ENCODE data around the gene WDR64. TPM values are rescaled to one million over a fixed set of nuclear protein-coding genes. Genes with fewer than 3 reads are reported as not detected.

The WDR64 gene
- total RNA-seq, 4 donors from 2014 or later = not detected

DNA sequence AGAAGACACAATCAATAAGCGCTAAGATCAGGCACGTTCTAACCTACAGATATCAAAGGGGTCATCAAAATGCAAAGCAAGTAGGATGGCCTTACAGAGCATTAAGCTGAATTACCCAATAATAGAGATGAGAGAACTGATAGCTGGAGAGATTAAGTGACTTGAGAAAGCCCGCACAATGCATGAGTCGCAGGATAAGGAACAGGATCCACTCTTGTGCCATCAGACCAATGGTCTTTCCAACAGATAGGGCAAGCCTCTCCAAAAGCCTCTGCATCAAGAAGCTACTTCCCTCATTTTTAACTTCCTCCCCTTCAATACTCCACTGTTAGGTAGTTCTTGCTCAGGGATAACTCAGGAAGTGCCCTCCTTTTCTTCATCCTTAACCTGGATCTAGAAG lies 14.5 kb upstream of the WDR64 start:
- TF ChIP-seq, protein P1, sequence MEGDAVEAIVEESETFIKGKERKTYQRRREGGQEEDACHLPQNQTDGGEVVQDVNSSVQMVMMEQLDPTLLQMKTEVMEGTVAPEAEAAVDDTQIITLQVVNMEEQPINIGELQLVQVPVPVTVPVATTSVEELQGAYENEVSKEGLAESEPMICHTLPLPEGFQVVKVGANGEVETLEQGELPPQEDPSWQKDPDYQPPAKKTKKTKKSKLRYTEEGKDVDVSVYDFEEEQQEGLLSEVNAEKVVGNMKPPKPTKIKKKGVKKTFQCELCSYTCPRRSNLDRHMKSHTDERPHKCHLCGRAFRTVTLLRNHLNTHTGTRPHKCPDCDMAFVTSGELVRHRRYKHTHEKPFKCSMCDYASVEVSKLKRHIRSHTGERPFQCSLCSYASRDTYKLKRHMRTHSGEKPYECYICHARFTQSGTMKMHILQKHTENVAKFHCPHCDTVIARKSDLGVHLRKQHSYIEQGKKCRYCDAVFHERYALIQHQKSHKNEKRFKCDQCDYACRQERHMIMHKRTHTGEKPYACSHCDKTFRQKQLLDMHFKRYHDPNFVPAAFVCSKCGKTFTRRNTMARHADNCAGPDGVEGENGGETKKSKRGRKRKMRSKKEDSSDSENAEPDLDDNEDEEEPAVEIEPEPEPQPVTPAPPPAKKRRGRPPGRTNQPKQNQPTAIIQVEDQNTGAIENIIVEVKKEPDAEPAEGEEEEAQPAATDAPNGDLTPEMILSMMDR (IDR thresholded peaks at IDR 0.05) = no peak
- TF ChIP-seq EP300 (IDR thresholded peaks at IDR 0.05) = no peak
- no peak for TF ChIP-seq POLR2A (IDR thresholded peaks at IDR 0.05)
- no peak for TF ChIP-seq POLR2AphosphoS5 (IDR thresholded peaks at IDR 0.05)
- Histone ChIP-seq H3K4me3 (no peak overlapping the region), H3K27me3 (no peaks in the 10 kb centered on the region), H3K4me1 (peaks cover 40% of the 10 kb centered on the region), H3K27ac (no peak overlapping the region), H3K9me3 (no peaks in the 10 kb centered on the region), H3K36me3 (no peaks in the 10 kb centered on the region)
- DNase-seq (ENCODE audit: low spot score in 2 of 2) = no peak
- WGBS = 58% methylated on average over 4 of the region's 4 CpGs

DNA sequence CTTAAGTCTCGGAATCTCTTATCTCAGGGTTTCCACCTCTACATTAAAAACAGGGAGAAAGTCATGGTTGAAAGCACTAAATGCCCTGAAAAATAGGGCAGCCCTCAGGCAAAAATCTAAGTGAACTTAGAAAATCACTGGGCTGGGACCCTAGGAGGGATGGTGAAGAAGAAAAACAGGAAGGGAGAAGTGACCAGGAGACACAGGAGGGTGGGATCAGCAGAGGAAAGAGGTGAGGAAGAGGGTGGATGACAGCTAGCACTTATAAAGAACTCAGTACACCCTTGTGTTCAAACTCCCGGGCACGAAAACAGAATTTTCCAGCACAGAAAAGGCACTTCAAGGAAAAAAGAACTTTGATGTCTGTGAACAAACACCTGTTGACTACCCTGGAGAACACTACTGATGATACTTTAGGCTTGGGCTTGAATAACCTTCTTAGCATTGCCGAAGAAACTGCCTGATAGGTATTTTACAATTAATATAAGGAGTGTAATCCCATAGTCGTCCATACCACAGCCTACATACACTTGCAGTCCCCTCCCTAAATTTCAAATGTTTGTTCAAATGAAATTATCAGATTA lies 13.9 kb upstream of the WDR64 start:
- H3K4me1 ChIP-seq = peaks cover 40% of the 10 kb centered on the region
- H3K27ac ChIP-seq = no peak overlapping the region
- no peak overlapping the region for H3K4me3 ChIP-seq
- H3K27me3 ChIP-seq = no peaks in the 10 kb centered on the region
- DNase-seq (ENCODE audit: low spot score in 2 of 2) = no peak
- no peaks in the 10 kb centered on the region for H3K9me3 ChIP-seq
- TF ChIP-seq EP300 (IDR thresholded peaks at IDR 0.05) = no peak
- no peak for TF ChIP-seq POLR2A (IDR thresholded peaks at IDR 0.05)
- no peak for TF ChIP-seq POLR2AphosphoS5 (IDR thresholded peaks at IDR 0.05)
- TF ChIP-seq, protein P1 (IDR thresholded peaks at IDR 0.05) = no peak
- WGBS = 64% methylated on average over 5 of the region's 5 CpGs
- H3K36me3 ChIP-seq = no peaks in the 10 kb centered on the region

DNA sequence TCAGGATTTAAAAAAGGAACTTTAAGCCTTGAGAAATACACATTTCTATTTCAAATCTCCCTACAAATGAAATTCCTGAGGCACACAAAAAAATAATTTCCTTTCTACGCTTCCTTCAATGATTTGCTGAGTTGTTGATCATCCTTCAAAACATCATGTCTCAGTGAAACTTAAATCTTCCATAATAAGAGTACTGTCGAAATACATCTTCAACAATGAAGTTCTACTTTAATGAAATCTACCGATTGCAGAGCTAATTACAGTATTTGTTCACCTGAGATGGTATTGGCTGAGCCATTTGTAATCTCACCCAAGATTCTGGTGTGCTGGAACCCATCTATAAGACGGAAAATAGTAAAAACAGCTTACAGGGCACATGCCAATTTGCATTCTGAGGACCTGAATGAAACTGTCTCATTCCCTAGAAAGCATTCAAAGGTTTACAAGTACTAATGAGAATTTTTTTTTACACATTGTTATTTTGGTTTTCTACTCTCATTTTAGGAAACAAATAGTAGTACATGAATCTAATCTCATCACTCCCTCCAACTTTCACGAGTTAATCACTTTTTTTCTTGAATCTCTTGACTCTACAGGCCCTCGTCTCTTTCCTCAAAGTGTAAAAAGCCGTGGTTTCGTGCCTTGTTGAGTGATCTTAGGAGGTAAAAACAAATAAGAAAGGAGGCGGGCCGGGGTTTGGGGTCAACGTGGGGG lies 13.0 kb upstream of the WDR64 start:
- Histone ChIP-seq H3K4me1 (peaks cover 40% of the 10 kb centered on the region), H3K27me3 (no peaks in the 10 kb centered on the region), H3K4me3 (peak overlapping the region; percentile 83), H3K9me3 (no peaks in the 10 kb centered on the region), H3K27ac (peak overlapping the region; percentile 86), H3K36me3 (no peaks in the 10 kb centered on the region)
- DNase-seq (ENCODE audit: low spot score in 2 of 2) = no peak
- WGBS = 12% methylated on average over 11 of the region's 11 CpGs
- no peak for TF ChIP-seq EP300 (IDR thresholded peaks at IDR 0.05)
- no peak for TF ChIP-seq POLR2AphosphoS5 (IDR thresholded peaks at IDR 0.05)
- no peak for TF ChIP-seq POLR2A (IDR thresholded peaks at IDR 0.05)
- TF ChIP-seq, protein P1 (IDR thresholded peaks at IDR 0.05) = no peak

DNA sequence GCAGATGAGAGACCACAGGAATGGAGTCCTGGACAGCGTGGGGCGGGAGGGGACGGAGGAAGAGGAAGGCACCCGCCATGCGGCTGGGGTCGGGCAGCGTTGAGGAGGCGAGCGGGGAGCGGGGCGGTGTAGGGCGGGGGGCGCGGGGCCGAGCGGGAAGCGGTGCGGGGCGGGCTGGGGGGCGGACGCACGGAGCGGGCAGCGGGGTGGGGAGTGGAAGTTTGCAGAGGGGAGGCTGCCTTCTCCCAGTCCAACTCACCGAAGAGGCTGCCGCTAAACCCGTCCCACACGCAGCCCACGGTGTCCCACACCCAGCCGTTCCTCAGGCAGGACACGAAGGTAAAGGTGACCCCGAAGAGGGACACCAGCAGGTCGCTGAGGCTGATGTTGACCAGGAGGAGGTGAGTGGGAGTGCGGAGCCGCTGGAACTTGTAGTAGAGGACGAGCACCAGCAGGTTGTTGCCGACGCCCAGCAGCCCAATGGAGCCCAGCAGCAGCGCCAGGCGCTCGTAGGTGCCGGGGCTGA lies 12.4 kb upstream of the WDR64 start:
- DNase-seq (ENCODE audit: low spot score in 2 of 2) = peak; percentile 70 to 78
- no peaks in the 10 kb centered on the region for H3K27me3 ChIP-seq
- peaks cover 40% of the 10 kb centered on the region for H3K4me1 ChIP-seq
- peak overlapping the region; percentile 86 for H3K27ac ChIP-seq
- WGBS = under 1% methylated on average over 28 of the region's 42 CpGs
- H3K36me3 ChIP-seq = no peaks in the 10 kb centered on the region
- no peaks in the 10 kb centered on the region for H3K9me3 ChIP-seq
- peak overlapping the region; percentile 83 for H3K4me3 ChIP-seq
- TF ChIP-seq POLR2A (IDR thresholded peaks at IDR 0.05) = no peak
- no peak for TF ChIP-seq EP300 (IDR thresholded peaks at IDR 0.05)
- TF ChIP-seq, protein P1 (IDR thresholded peaks at IDR 0.05) = no peak
- no peak for TF ChIP-seq POLR2AphosphoS5 (IDR thresholded peaks at IDR 0.05)

DNA sequence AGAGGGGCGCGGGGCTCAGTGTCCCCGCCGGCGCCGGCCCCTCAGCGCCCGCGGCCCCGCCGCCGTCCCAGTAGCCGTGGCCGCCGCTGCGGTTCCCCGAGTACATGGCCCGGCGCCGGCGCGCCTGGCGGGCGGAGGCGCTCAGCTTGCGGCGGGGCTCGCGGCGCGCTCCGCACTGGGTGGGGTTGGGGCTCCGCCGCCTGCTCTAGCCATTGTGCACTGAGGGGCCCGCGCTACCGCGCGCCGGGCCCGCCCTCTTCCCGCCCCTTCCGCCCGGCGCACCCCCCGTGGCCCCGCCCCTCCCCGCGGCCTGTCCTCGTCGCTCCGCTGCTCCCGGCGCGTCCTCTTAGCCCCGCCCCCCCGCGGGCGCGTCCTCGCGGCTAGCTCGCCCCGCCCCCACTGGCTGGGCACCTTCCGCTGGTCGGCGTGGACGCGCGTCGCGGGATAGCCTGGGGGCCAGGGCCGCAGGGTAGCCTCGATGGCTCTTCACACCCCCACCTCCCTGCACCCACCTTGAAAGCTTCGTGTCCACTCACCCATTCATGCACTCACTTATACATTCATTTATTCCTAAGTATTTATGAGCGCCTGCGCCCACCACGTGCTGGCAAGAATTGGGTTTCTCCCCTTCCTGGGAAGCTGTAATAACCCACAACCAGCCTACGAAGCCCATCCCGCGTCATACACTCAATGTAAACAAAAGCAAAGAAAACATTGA lies 11.8 kb upstream of the WDR64 start, which contains the start of the genes CHML and OPN3:
Gene CHML, minus strand, starts transcription at position 221 of the 718 bp plus-strand sequence. CDS start 4,603 bp downstream, outside the sequence.
Gene OPN3, minus strand, starts transcription at position 221 of the 718 bp plus-strand sequence. Its CDS starts 115 bp downstream, at position 106.
- Histone ChIP-seq H3K27ac (peak within 1 kb of the TSS; percentile 86), H3K9me3 (no peaks in the 10 kb centered on the region), H3K4me3 (peak within 1 kb of the TSS; percentile 83), H3K36me3 (no peaks in the 10 kb centered on the region), H3K4me1 (peaks cover 40% of the 10 kb centered on the region), H3K27me3 (no peaks in the 10 kb centered on the region)
- TF ChIP-seq POLR2A (IDR thresholded peaks at IDR 0.05) (peak; percentile 55 to 75), EP300 (IDR thresholded peaks at IDR 0.05) (no peak)
- 7% methylated on average over 29 of the region's 81 CpGs for WGBS
- peak; percentile 93 to 95 for DNase-seq (ENCODE audit: low spot score in 2 of 2)
